Panc1 (cell line): ENCODE data around the gene RRP1. TPM values are rescaled to one million over a fixed set of nuclear protein-coding genes. Genes with fewer than 3 reads are reported as not detected.

Source experiments
- ATAC-seq: fragments of 200-7000 bp; cut with Tn5 transposase; 2 replicates; pipeline ENCODE4 v1.9.1; 2020; ENCODE audit warnings: mild to moderate bottlenecking, moderate library complexity
- BruUV-seq: library from RNA; stranded (reverse); fragments of 400-500 nt; replicated peaks from 2 replicates; lab custom pipeline; 2021; lab: Mats Ljungman, UMichigan
- CTCF ChIA-PET: fragments of 300-600 bp; sonication (Branson Sonifier 250); formaldehyde crosslinking; loops from one replicate; lab custom pipeline; 2022; ENCODE audit warnings: antibody characterized with exemption; lab: Charles Lee
- POLR2A ChIA-PET: fragments of 300-600 bp; sonication (Branson Sonifier 250); formaldehyde crosslinking; loops from one replicate; lab custom pipeline; 2022; ENCODE audit warnings: antibody characterized with exemption; lab: Charles Lee
- DNase-seq: peaks from one replicate; pipeline ENCODE4 v3.0.0-alpha.2; 2010; ENCODE audit warnings: low read depth, low spot score
- H3K27ac ChIP-seq: 2 replicates; pipeline ENCODE4 v1.5.1; 2011; ENCODE audit warnings: mild to moderate bottlenecking, low read length, inconsistent platforms
- H3K27me3 ChIP-seq: fragments of 200-500 bp; sonication (Bioruptor generic); 2 replicates; pipeline ENCODE4 v1.6.0; 2014; ENCODE audit warnings: low read length, inconsistent platforms; ENCODE audit not compliant: control insufficient read depth, insufficient read depth
- H3K36me3 ChIP-seq: fragments of 200-500 bp; sonication (Bioruptor generic); 2 replicates; pipeline ENCODE4 v1.5.1; 2014; ENCODE audit warnings: inconsistent platforms, mild to moderate bottlenecking, low read length, moderate library complexity; ENCODE audit not compliant: control insufficient read depth, insufficient read depth
- H3K4me1 ChIP-seq: 2 replicates; pipeline ENCODE4 v1.5.1; 2011; ENCODE audit warnings: inconsistent platforms, mild to moderate bottlenecking, low read length, moderate library complexity; ENCODE audit not compliant: control insufficient read depth, insufficient read depth
- H3K4me3 ChIP-seq, 2 experiments: 2 replicates each; pipeline ENCODE4 v1.5.1; 2011 to 2012; ENCODE audit warnings: low read depth in 2 of 2, low read length in 2 of 2, mild to moderate bottlenecking in 2 of 2, inconsistent platforms in 1 of 2, moderate library complexity in 1 of 2
- H3K9me3 ChIP-seq: fragments of 200-500 bp; sonication (Bioruptor generic); 2 replicates; pipeline ENCODE4 v1.5.1; 2014; ENCODE audit warnings: low read depth, mild to moderate bottlenecking, inconsistent platforms, low read length, moderate library complexity; ENCODE audit not compliant: control insufficient read depth, insufficient read depth
- CTCF ChIP-seq: fragments of 450-650 bp; IDR thresholded peaks from 2 replicates; pipeline ENCODE4 v1.5.1; 2017; ENCODE audit warnings: mild to moderate bottlenecking
- POLR2AphosphoS5 ChIP-seq: IDR thresholded peaks from 2 replicates; pipeline ENCODE4 v1.6.1; 2012; ENCODE audit warnings: mild to moderate bottlenecking, low read depth, low read length, moderate library complexity
- SIN3A ChIP-seq: IDR thresholded peaks from 2 replicates; pipeline ENCODE4 v1.6.1; 2012; ENCODE audit warnings: low read depth, mild to moderate bottlenecking, low read length, moderate library complexity, borderline replicate concordance; ENCODE audit not compliant: insufficient read depth
- TCF7L2 ChIP-seq: IDR thresholded peaks from 2 replicates; pipeline ENCODE4 v1.6.1; 2011; ENCODE audit warnings: mild to moderate bottlenecking, low read depth, low read length, inconsistent platforms
- in situ Hi-C: cut with HindIII; loops from 2 replicates; pipeline ENCODE4 v1.10.0; 2016; ENCODE audit warnings: low sequenced_read_pairs, low pct_unique_long_range_greater_than_20kb
- intact Hi-C: fragments of 100-400 bp; cut with micrococcal nuclease; formaldehyde crosslinking; loops from one replicate; pipeline ENCODE4 v1.10.0; 2022; ENCODE audit not compliant: unreplicated experiment
- total RNA-seq: library from RNA; stranded (reverse); gene quantifications from one replicate; pipeline ENCODE4 v1.2.1, GENCODE V29; 2021; ENCODE audit not compliant: unreplicated experiment
- TF ChIP-seq, protein P1 (sequence below), 2 experiments: IDR thresholded peaks; 2 replicates each; pipeline ENCODE4 v1.6.1; 2011 to 2012; ENCODE audit warnings: low read depth in 2 of 2, control low read depth in 1 of 2, low read length in 1 of 2, mild to moderate bottlenecking in 1 of 2, moderate library complexity in 1 of 2; ENCODE audit not compliant: insufficient read depth in 1 of 2

Gene RRP1
- total RNA-seq, 1 experiment from 2014 or later = 41.8 TPM

DNA sequence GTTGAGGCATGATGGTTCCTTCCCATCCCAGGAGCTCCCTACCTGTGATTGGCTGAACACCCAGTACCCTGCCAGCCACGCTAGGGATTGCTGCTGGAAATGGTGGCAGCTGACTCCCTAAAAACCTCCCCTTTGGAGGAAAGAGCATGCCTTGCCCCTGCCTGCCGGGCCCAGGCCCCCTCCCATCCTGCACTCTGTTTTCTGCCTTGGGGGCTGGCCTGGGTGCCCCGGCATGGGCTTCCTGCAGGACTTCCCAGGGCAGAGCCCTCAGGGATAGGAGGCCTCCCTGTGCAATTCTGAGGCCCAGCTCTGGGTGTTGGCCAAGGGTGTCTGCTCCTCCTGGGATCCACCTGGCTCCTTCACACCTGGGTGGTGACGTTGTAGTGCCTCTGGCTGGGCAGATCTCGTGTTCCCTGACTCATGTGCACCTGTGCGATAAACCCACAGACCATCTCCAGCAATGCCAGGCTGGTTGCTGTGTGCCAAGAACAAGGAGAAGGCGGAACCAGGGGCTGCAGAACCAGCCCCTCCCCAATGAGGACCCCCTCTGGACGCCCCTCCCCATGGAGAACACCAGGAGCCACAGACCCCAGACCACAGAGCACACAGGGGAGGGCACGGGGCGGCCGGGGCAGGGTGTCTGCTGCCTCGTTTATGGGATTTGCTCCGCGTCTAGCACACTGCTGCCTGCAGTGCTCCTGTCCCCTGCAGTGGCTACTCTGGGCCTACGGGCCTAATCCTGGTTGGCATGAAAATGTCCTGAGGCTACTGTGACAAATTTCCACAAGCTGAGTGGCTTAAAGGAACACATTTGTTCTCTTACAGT, 26.9 kb upstream of the RRP1 start:
- DNase-seq (no peak), ATAC-seq (no peak)
- no TSS peak for BruUV-seq
- CTCF ChIA-PET = no interaction called here
- intact Hi-C loops (no loop called here), in situ Hi-C loops (no loop called here)
- Histone ChIP-seq H3K9me3 (no peaks in the 10 kb centered on the region), H3K4me3 (no peak overlapping the region), H3K36me3 (no peaks in the 10 kb centered on the region), H3K27me3 (no peaks in the 10 kb centered on the region), H3K27ac (no peak overlapping the region), H3K4me1 (peaks cover 18% of the 10 kb centered on the region)
- POLR2A ChIA-PET = no interaction called here
- no peak for TF ChIP-seq TCF7L2
- TF ChIP-seq CTCF = no peak
- TF ChIP-seq SIN3A = no peak
- TF ChIP-seq, protein P1, sequence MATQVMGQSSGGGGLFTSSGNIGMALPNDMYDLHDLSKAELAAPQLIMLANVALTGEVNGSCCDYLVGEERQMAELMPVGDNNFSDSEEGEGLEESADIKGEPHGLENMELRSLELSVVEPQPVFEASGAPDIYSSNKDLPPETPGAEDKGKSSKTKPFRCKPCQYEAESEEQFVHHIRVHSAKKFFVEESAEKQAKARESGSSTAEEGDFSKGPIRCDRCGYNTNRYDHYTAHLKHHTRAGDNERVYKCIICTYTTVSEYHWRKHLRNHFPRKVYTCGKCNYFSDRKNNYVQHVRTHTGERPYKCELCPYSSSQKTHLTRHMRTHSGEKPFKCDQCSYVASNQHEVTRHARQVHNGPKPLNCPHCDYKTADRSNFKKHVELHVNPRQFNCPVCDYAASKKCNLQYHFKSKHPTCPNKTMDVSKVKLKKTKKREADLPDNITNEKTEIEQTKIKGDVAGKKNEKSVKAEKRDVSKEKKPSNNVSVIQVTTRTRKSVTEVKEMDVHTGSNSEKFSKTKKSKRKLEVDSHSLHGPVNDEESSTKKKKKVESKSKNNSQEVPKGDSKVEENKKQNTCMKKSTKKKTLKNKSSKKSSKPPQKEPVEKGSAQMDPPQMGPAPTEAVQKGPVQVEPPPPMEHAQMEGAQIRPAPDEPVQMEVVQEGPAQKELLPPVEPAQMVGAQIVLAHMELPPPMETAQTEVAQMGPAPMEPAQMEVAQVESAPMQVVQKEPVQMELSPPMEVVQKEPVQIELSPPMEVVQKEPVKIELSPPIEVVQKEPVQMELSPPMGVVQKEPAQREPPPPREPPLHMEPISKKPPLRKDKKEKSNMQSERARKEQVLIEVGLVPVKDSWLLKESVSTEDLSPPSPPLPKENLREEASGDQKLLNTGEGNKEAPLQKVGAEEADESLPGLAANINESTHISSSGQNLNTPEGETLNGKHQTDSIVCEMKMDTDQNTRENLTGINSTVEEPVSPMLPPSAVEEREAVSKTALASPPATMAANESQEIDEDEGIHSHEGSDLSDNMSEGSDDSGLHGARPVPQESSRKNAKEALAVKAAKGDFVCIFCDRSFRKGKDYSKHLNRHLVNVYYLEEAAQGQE (IDR thresholded peaks at IDR 0.05; ENCODE audit: insufficient read depth in 1 of 2, low read depth in 2 of 2, low read length in 1 of 2) = no peak
- TF ChIP-seq POLR2AphosphoS5 = no peak

DNA sequence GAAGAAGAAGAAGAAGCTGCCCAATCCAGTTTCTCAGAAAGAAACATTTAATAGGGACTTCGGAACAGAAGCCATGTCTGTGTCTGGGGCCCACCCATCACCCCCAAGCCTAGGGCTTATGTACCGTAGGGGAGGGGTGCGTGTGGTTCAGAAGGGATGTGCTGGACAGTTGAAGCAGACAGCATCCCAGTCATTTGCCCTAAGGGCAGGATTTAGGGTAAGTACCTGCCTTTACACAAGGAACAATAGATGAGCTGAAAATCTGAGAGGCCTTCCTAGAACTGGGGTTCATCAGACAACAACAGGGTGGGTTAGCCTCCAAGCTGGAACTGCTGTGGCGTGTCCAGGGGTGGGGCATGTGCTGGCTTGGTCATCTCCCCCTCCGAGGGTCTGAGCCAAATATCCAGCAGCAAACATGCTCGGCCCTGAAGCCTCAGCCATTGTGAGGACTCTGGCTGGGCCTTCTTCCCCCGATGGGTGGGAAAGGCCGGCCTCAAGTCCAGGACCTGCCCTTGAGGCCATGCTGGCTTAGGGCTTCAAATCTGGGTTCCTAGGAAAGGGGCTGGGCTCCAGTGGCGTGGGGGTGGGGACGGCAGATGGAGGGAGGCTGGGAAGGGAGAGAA, 25.4 kb upstream of the RRP1 start:
- Histone ChIP-seq H3K27me3 (no peaks in the 10 kb centered on the region), H3K4me3 (no peak overlapping the region), H3K9me3 (no peaks in the 10 kb centered on the region), H3K27ac (peak overlapping the region; percentile 34; the same call in 1 of the 2 replicates), H3K4me1 (peaks cover 30% of the 10 kb centered on the region), H3K36me3 (no peaks in the 10 kb centered on the region)
- POLR2A ChIA-PET = no interaction called here
- intact Hi-C loops (no loop called here), in situ Hi-C loops (no loop called here)
- DNase-seq (no peak), ATAC-seq (no peak)
- TF ChIP-seq, protein P1 (IDR thresholded peaks at IDR 0.05; ENCODE audit: insufficient read depth in 1 of 2, low read depth in 2 of 2, low read length in 1 of 2) = no peak
- TF ChIP-seq POLR2AphosphoS5 = no peak; the same call in none of the 2 replicates
- no peak for TF ChIP-seq TCF7L2
- no TSS peak for BruUV-seq
- CTCF ChIA-PET = no interaction called here
